AG04449 (cell line): Measurements from ENCODE around the gene DNM2.

Experiments
- CTCF ChIA-PET: fragments of 350-600 bp; formaldehyde crosslinking; extraction: SDS; loops from one replicate; lab custom pipeline; 2021; ENCODE audit warnings: antibody characterized with exemption; lab: Yijun Ruan, JAX
- POLR2A ChIA-PET: fragments of 400-600, 350-600 bp; formaldehyde crosslinking; extraction: SDS; loops from one replicate; lab custom pipeline; 2020; ENCODE audit warnings: antibody characterized with exemption, inconsistent platforms; lab: Yijun Ruan, JAX
- DNase-seq: peaks from one replicate; pipeline ENCODE4 v3.0.0-alpha.2; 2010; ENCODE audit warnings: low read depth, low spot score
- H3K4me3 ChIP-seq: 2 replicates; pipeline ENCODE4 v1.5.1; 2011; ENCODE audit warnings: low read depth, mild to moderate bottlenecking, control low read depth, low read length
- TF ChIP-seq, protein P1 (sequence below): IDR thresholded peaks from one replicate; pipeline ENCODE4 v1.5.1; 2011; ENCODE audit warnings: mild to moderate bottlenecking, moderate library complexity, low read length, control low read depth, inconsistent platforms; ENCODE audit not compliant: insufficient read depth; ENCODE audit errors: missing control alignments

The DNM2 gene

GRCh38 chr19:10677751-10678150, 40.1 kb upstream of the DNM2 start:
- TF ChIP-seq, protein P1, sequence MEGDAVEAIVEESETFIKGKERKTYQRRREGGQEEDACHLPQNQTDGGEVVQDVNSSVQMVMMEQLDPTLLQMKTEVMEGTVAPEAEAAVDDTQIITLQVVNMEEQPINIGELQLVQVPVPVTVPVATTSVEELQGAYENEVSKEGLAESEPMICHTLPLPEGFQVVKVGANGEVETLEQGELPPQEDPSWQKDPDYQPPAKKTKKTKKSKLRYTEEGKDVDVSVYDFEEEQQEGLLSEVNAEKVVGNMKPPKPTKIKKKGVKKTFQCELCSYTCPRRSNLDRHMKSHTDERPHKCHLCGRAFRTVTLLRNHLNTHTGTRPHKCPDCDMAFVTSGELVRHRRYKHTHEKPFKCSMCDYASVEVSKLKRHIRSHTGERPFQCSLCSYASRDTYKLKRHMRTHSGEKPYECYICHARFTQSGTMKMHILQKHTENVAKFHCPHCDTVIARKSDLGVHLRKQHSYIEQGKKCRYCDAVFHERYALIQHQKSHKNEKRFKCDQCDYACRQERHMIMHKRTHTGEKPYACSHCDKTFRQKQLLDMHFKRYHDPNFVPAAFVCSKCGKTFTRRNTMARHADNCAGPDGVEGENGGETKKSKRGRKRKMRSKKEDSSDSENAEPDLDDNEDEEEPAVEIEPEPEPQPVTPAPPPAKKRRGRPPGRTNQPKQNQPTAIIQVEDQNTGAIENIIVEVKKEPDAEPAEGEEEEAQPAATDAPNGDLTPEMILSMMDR: no peak
- no peak for DNase-seq
- POLR2A ChIA-PET: no interaction called here
- no peak overlapping the region for H3K4me3 ChIP-seq
- CTCF ChIA-PET: interaction anchor here (0.6 to 3.1 kb wide), 4 partner anchors 23 to 106 kb away, joined by 3 to 12 read pairs (median 8); partner anchors contain the start of gene QTRT1

- CTCF ChIA-PET: interaction anchor here (2.4 to 3.1 kb wide), 2 partner anchors 22 to 97 kb away, joined by 12 read pairs; partner anchors contain the start of gene QTRT1
- no peak for DNase-seq
- TF ChIP-seq, protein P1: no peak
- POLR2A ChIA-PET: no interaction called here
- no peak overlapping the region for H3K4me3 ChIP-seq
These were observed 39.1 kb upstream of the DNM2 start for GRCh38 chr19:10678813-10679212.

DNA sequence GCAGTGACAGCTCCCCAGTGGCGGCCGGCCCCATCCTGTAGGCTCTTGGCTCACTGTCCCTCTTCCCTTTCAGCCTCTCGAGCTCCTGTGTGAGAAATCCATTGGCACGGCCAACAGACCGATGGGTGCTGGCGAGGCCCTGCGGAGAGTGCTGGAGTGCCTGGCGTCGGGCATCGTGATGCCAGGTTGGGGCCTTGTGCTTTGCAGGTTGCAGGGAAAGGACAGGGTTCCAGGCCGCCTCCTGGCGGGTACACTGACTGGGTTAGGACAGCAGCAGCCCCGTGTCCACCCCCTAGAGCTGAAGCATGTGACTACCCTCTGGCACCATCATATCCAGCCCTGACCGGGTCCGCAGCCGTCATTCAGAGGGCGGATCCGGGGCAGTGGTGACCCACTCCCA, 38.1 kb upstream of the DNM2 start:
- TF ChIP-seq, protein P1: no peak
- ChIA-PET CTCF (interaction anchor here (1.0 to 3.1 kb wide), 2 partner anchors 22 to 98 kb away, joined by 3 to 12 read pairs; partner anchors contain the start of gene QTRT1), POLR2A (no interaction called here)
- no peak for DNase-seq
- no peak overlapping the region for H3K4me3 ChIP-seq

DNA sequence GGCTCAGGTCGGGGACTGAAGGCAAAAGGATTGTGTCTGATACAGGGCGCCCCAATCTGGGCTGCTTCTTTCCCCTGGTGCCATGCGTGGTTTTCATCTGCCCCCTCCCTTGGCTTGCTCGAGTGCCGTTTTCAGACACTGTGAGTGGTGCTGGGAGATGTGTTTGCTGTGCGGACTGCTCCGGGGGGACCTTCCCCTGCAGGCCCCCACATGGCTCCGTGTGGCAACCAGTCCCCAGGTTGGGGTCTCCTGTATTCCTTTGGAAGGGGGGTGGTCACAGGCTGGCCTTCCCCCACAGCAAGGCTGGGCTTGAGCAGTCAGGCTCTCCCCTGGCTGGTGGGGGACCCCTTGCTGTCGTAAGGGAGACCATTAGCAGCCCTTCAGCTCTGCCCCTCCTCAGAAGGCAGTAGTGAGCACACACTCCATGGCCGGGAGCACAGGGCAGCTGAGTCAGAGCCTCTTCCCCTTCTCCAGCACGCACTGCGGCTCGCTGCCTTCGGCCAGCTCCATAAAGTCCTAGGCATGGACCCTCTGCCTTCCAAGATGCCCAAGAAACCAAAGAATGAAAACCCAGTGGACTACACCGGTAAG, 37.2 kb upstream of the DNM2 start:
- DNase-seq: no peak
- TF ChIP-seq, protein P1: no peak
- CTCF ChIA-PET: interaction anchor here (1.1 to 1.4 kb wide), 2 partner anchors 35 to 99 kb away, joined by 4 to 5 read pairs; no protein-coding TSS in a partner anchor
- POLR2A ChIA-PET: no interaction called here
- H3K4me3 ChIP-seq: no peak overlapping the region

GRCh38 chr19:10681658-10682057, 36.2 kb upstream of the DNM2 start:
- H3K4me3 ChIP-seq: no peak overlapping the region
- CTCF ChIA-PET: interaction anchor here (0.7 to 1.4 kb wide), 3 partner anchors 17 to 100 kb away, joined by 3 to 5 read pairs (median 4); no protein-coding TSS in a partner anchor
- POLR2A ChIA-PET: no interaction called here
- no peak for DNase-seq
- TF ChIP-seq, protein P1: no peak

GRCh38 chr19:10682397-10683063, 35.3 kb upstream of the DNM2 start:
- TF ChIP-seq, protein P1: no peak
- POLR2A ChIA-PET: no interaction called here
- H3K4me3 ChIP-seq: no peak overlapping the region
- DNase-seq: no peak
- CTCF ChIA-PET: interaction anchor here (0.7 to 2.1 kb wide), 5 partner anchors 10 to 200 kb away, joined by 3 to 7 read pairs (median 4); no protein-coding TSS in a partner anchor
